Globus pallidus (tissue), 1 donor: ENCODE data around the gene NSF.

Source experiments
- DNase-seq: peaks from one replicate; pipeline ENCODE4 v3.0.0-alpha.2; 2015; ENCODE audit warnings: low spot score

Gene NSF

GRCh38 chr17:46717999-46718398 is 127.5 kb downstream of the NSF start:
- no peak for DNase-seq

- no peak for DNase-seq
Measured at GRCh38 chr17:46719891-46720290, 129.4 kb downstream of the NSF start.

- no peak for DNase-seq
Measured at GRCh38 chr17:46720408-46720807, 129.9 kb downstream of the NSF start.

GRCh38 chr17:46722662-46723285 is 132.3 kb downstream of the NSF start:
- no peak for DNase-seq

GRCh38 chr17:46726206-46726605 is 135.7 kb downstream of the NSF start:
- DNase-seq, result no peak

GRCh38 chr17:46727572-46728348 is 137.3 kb downstream of the NSF start:
- DNase-seq, result no peak

GRCh38 chr17:46730026-46730425 is 139.6 kb downstream of the NSF start:
- no peak for DNase-seq

GRCh38 chr17:46730679-46731078 is 140.2 kb downstream of the NSF start:
- no peak for DNase-seq

GRCh38 chr17:46732160-46732559 is 141.7 kb downstream of the NSF start:
- no peak for DNase-seq

- peak; percentile 5 for DNase-seq
Measured at GRCh38 chr17:46732754-46733398, 142.4 kb downstream of the NSF start.

GRCh38 chr17:46733837-46734475 is 143.5 kb downstream of the NSF start:
- no peak for DNase-seq

- no peak for DNase-seq
Measured at GRCh38 chr17:46736100-46736499, 145.6 kb downstream of the NSF start.

- no peak for DNase-seq
Measured at GRCh38 chr17:46737326-46737725, 146.9 kb downstream of the NSF start.

- DNase-seq, result no peak
Measured at GRCh38 chr17:46738544-46738943, 148.1 kb downstream of the NSF start.

GRCh38 chr17:46739982-46740381 is 149.5 kb downstream of the NSF start:
- DNase-seq, result no peak

GRCh38 chr17:46741122-46741730 is 150.8 kb downstream of the NSF start:
- no peak for DNase-seq

- no peak for DNase-seq
Measured at GRCh38 chr17:46742565-46743270, 152.2 kb downstream of the NSF start.

GRCh38 chr17:46744441-46744840 is 154.0 kb downstream of the NSF start:
- DNase-seq, result no peak

GRCh38 chr17:46745376-46745775 is 154.9 kb downstream of the NSF start:
- no peak for DNase-seq

GRCh38 chr17:46751425-46751824 is 161.0 kb downstream of the NSF start:
- no peak for DNase-seq

GRCh38 chr17:46753776-46754175 is 163.3 kb downstream of the NSF start:
- no peak for DNase-seq
